T follicular helper cell (primary cell): ENCODE data around the gene FBN1.

Experiments
- DNase-seq: peaks from one replicate; pipeline ENCODE4 v3.0.0-alpha.2; 2020; ENCODE audit warnings: low read depth

Gene FBN1

GRCh38 chr15:48514103-48514816 is 131.2 kb downstream of the FBN1 start:
- DNase-seq, result no peak

GRCh38 chr15:48510976-48511375 is 134.5 kb downstream of the FBN1 start:
- DNase-seq, result no peak

GRCh38 chr15:48507416-48508065 is 138.0 kb downstream of the FBN1 start:
- DNase-seq, result no peak

GRCh38 chr15:48505067-48505466 is 140.4 kb downstream of the FBN1 start:
- DNase-seq, result no peak

GRCh38 chr15:48501208-48501607 is 144.3 kb downstream of the FBN1 start:
- no peak for DNase-seq

- no peak for DNase-seq
These were observed 144.9 kb downstream of the FBN1 start for GRCh38 chr15:48500595-48500994.

GRCh38 chr15:48499978-48500377 is 145.5 kb downstream of the FBN1 start:
- DNase-seq, result no peak

GRCh38 chr15:48498828-48499227 is 146.7 kb downstream of the FBN1 start:
- no peak for DNase-seq

- DNase-seq, result no peak
These were observed 150.9 kb downstream of the FBN1 start for GRCh38 chr15:48494631-48495030.

- no peak for DNase-seq
These were observed 151.7 kb downstream of the FBN1 start for GRCh38 chr15:48493763-48494225.

- no peak for DNase-seq
These were observed 152.3 kb downstream of the FBN1 start for GRCh38 chr15:48493084-48493762.

GRCh38 chr15:48486228-48486627 is 159.3 kb downstream of the FBN1 start:
- no peak for DNase-seq

GRCh38 chr15:48481802-48482201 is 163.7 kb downstream of the FBN1 start:
- DNase-seq, result no peak

- DNase-seq, result no peak
These were observed 165.8 kb downstream of the FBN1 start for GRCh38 chr15:48479751-48480150.

- DNase-seq, result no peak
These were observed 166.9 kb downstream of the FBN1 start for GRCh38 chr15:48478581-48478980.

GRCh38 chr15:48477795-48478360 is 167.6 kb downstream of the FBN1 start:
- no peak for DNase-seq

- no peak for DNase-seq
These were observed 169.7 kb downstream of the FBN1 start for GRCh38 chr15:48475600-48476395.

- no peak for DNase-seq
These were observed 171.8 kb downstream of the FBN1 start for GRCh38 chr15:48473667-48474066.

- no peak for DNase-seq
These were observed 172.8 kb downstream of the FBN1 start for GRCh38 chr15:48472756-48473155.

GRCh38 chr15:48471073-48471472 is 174.4 kb downstream of the FBN1 start:
- DNase-seq, result no peak

- DNase-seq, result no peak
These were observed 175.4 kb downstream of the FBN1 start for GRCh38 chr15:48470096-48470495.

GRCh38 chr15:48469681-48470080 is 175.8 kb downstream of the FBN1 start:
- DNase-seq, result no peak
